Natural killer cell (primary cell): ENCODE results near the gene CACNA1C. TPM values are rescaled to one million over a fixed set of nuclear protein-coding genes. Genes with fewer than 3 reads are reported as not detected.

Experiments
- ATAC-seq, 3 donors: fragments of 150-1000 bp in 2 of 3; fragments of 200-7000 bp in 1 of 3; cut with Tn5 transposase; 1 replicate in 1 of 3; 2 replicates in 2 of 3; pipeline ENCODE4 v1.10.0; 2021; ENCODE audit warnings: mild to moderate bottlenecking in 2 of 3, moderate library complexity in 2 of 3
- DNase-seq, 2 donors: peaks; one replicate each; pipeline versions ENCODE4 v3.0.0 to v3.0.0-alpha.2; 2013 to 2021; ENCODE audit warnings: mixed read lengths in 1 of 2
- H3K27ac ChIP-seq: one replicate; pipeline ENCODE4 v1.5.1; 2013; ENCODE audit warnings: mild to moderate bottlenecking, low read length
- H3K27me3 ChIP-seq: one replicate; pipeline ENCODE4 v1.6.1; 2013; ENCODE audit warnings: low read length; ENCODE audit not compliant: control insufficient read depth, insufficient read depth
- H3K36me3 ChIP-seq: one replicate; pipeline ENCODE4 v1.6.1; 2013; ENCODE audit warnings: low read length; ENCODE audit not compliant: control insufficient read depth, insufficient read depth
- H3K4me1 ChIP-seq: one replicate; pipeline ENCODE4 v1.6.1; 2013; ENCODE audit warnings: low read length; ENCODE audit not compliant: control insufficient read depth, insufficient read depth
- H3K4me3 ChIP-seq: one replicate; pipeline ENCODE4 v1.5.1; 2013; ENCODE audit warnings: low read length
- H3K9me3 ChIP-seq: one replicate; pipeline ENCODE4 v1.6.1; 2013; ENCODE audit warnings: low read length; ENCODE audit not compliant: control insufficient read depth, insufficient read depth
- H3K27ac Mint-ChIP-seq, 2 donors: one replicate each; pipeline ENCODE4 v1.8.0; 2022; ENCODE audit warnings: mild to moderate bottlenecking in 2 of 2, mixed read lengths in 2 of 2, moderate library complexity in 1 of 2
- H3K27me3 Mint-ChIP-seq, 2 donors: one replicate each; pipeline ENCODE4 v1.8.0; 2022; ENCODE audit warnings: low read depth in 2 of 2, mixed read lengths in 2 of 2
- H3K36me3 Mint-ChIP-seq: one replicate; pipeline ENCODE4 v1.8.0; 2022; ENCODE audit warnings: mixed read lengths
- H3K4me1 Mint-ChIP-seq, 2 donors: one replicate each; pipeline ENCODE4 v1.8.0; 2022; ENCODE audit warnings: mixed read lengths in 2 of 2
- H3K4me3 Mint-ChIP-seq: one replicate; pipeline ENCODE4 v1.8.0; 2022; ENCODE audit warnings: mild to moderate bottlenecking, moderate library complexity, mixed read lengths
- H3K9me3 Mint-ChIP-seq, 2 donors: one replicate each; pipeline ENCODE4 v1.8.0; 2022; ENCODE audit warnings: mixed read lengths in 2 of 2
- WGBS: methylation state at CpG from one replicate; pipeline ENCODE4 v1.1.7; 2013; ENCODE audit warnings: missing lambda C conversion rate; ENCODE audit not compliant: insufficient coverage; 5-methylcytosine and 5-hydroxymethylcytosine counted together
- intact Hi-C: fragments of 100-400 bp; cut with micrococcal nuclease; formaldehyde crosslinking; loops from one replicate; pipeline ENCODE4 v1.14.2; 2022
- total RNA-seq, 4 donors: library from RNA; stranded (reverse); fragments of 120-200 nt in 1 of 4; gene quantifications; one replicate each; pipeline versions ENCODE4 v1.2.3 to v1.2.4, GENCODE V29; 2013 to 2022
- TF ChIP-seq, protein P1 (sequence below): fragments of 200-600 bp; IDR thresholded peaks from one replicate; pipeline ENCODE4 v1.8.0; 2022; ENCODE audit warnings: antibody characterized with exemption

CACNA1C gene
- total RNA-seq, 3 donors from 2014 or later (not counting 1 experiment from before 2014, with no cell fraction given) = 0.07 to 0.35 (median 0.08) TPM

DNA sequence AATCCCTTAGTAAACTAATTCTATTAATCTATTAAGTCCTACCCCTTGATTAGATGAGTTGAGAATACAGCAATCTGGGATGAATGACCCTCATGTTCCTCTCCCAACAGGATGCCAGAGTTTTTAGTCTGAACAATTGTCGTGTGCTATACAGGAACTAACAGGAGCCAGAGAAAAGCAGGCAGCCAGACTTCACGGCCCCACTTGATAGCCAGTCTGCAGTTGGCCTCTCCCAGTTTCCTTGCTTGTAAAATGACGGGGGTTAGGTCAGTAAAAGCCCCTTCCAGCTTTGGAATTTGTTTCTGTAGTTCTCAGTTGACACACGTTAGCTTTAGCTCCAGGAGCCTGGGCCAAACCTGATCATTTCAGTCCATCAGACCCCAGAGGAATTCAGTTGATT, 475.2 kb downstream of the CACNA1C start:
- no peaks in the 10 kb centered on the region for H3K36me3 Mint-ChIP-seq
- ATAC-seq (no peak), DNase-seq (no peak)
- no peaks in the 10 kb centered on the region for H3K4me1 Mint-ChIP-seq
- H3K9me3 Mint-ChIP-seq = no peaks in the 10 kb centered on the region
- H3K27me3 Mint-ChIP-seq = peaks cover 8 to 21% of the 10 kb centered on the region in 2 donors
- H3K27me3 ChIP-seq = no peaks in the 10 kb centered on the region
- H3K9me3 ChIP-seq = no peaks in the 10 kb centered on the region
- TF ChIP-seq, protein P1, sequence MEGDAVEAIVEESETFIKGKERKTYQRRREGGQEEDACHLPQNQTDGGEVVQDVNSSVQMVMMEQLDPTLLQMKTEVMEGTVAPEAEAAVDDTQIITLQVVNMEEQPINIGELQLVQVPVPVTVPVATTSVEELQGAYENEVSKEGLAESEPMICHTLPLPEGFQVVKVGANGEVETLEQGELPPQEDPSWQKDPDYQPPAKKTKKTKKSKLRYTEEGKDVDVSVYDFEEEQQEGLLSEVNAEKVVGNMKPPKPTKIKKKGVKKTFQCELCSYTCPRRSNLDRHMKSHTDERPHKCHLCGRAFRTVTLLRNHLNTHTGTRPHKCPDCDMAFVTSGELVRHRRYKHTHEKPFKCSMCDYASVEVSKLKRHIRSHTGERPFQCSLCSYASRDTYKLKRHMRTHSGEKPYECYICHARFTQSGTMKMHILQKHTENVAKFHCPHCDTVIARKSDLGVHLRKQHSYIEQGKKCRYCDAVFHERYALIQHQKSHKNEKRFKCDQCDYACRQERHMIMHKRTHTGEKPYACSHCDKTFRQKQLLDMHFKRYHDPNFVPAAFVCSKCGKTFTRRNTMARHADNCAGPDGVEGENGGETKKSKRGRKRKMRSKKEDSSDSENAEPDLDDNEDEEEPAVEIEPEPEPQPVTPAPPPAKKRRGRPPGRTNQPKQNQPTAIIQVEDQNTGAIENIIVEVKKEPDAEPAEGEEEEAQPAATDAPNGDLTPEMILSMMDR = no peak
- no peak overlapping the region for H3K27ac Mint-ChIP-seq
- no peaks in the 10 kb centered on the region for H3K36me3 ChIP-seq
- WGBS = 87% methylated on average over 4 of the region's 4 CpGs
- intact Hi-C loops = no loop called here
- no peaks in the 10 kb centered on the region for H3K4me1 ChIP-seq
- no peak overlapping the region for H3K27ac ChIP-seq
- no peak overlapping the region for H3K4me3 Mint-ChIP-seq
- no peak overlapping the region for H3K4me3 ChIP-seq

DNA sequence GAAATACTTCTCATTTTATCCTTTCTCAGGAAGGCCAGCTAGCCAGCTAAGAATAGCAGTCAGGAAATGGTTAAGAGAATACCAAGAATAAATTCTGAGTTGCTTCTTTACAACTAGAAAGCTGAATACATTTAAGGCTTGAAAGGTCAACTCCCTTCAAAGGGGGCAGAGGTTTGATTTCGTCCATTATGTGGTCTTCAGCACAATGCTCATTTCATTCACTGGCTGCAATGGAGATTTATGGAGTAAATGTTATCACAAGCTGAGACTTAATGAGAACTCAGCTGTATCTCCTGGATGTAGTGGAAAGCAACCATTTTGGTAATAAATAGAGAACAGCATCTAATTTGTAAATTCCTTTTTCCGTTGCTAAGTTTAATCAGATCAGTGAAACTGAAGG, 477.0 kb downstream of the CACNA1C start:
- TF ChIP-seq, protein P1 = no peak
- H3K27ac ChIP-seq = no peak overlapping the region

DNA sequence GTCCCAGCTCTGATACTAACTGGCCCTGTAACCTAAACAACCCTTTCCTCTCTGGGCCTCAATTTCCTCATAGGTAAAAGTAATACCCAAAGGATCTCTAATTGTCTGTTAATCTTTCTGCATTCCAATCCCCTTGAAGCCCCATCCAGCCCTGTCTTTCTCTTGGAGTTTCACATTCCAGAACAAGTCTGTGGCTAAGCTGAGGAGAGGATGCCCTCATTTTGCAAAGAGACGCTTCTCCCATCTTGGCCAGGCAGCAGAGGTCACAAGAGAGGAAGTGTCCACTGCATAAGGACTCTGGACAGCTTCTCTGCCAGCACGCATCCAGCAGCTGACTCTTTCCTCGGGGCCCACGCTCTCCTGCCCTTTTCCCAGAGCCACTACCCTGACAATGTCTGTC, 478.6 kb downstream of the CACNA1C start:
- H3K4me1 Mint-ChIP-seq = no peaks in the 10 kb centered on the region
- intact Hi-C loops = no loop called here
- H3K36me3 Mint-ChIP-seq = no peaks in the 10 kb centered on the region
- H3K27me3 Mint-ChIP-seq = peaks cover 0 to 14% of the 10 kb centered on the region in 2 donors
- DNase-seq = no peak
- H3K4me3 ChIP-seq = no peak overlapping the region
- H3K27ac ChIP-seq = no peak overlapping the region
- no peak for ATAC-seq
- H3K36me3 ChIP-seq = no peaks in the 10 kb centered on the region
- H3K4me3 Mint-ChIP-seq = no peak overlapping the region
- no peaks in the 10 kb centered on the region for H3K9me3 ChIP-seq
- H3K27me3 ChIP-seq = no peaks in the 10 kb centered on the region
- WGBS = 91% methylated on average over 4 of the region's 4 CpGs
- no peaks in the 10 kb centered on the region for H3K4me1 ChIP-seq
- TF ChIP-seq, protein P1 = no peak
- H3K9me3 Mint-ChIP-seq = no peaks in the 10 kb centered on the region
- H3K27ac Mint-ChIP-seq = no peak overlapping the region

More for the DNA sequence above, 477.0 kb downstream of the CACNA1C start:
- Mint-ChIP-seq H3K27me3 (peaks cover 3 to 14% of the 10 kb centered on the region in 2 donors), H3K4me3 (no peak overlapping the region), H3K36me3 (no peaks in the 10 kb centered on the region), H3K27ac (no peak overlapping the region), H3K9me3 (no peaks in the 10 kb centered on the region), H3K4me1 (no peaks in the 10 kb centered on the region)
- no peaks in the 10 kb centered on the region for H3K27me3 ChIP-seq
- intact Hi-C loops = no loop called here
- H3K36me3 ChIP-seq = no peaks in the 10 kb centered on the region
- H3K9me3 ChIP-seq = no peaks in the 10 kb centered on the region
- WGBS = 68% methylated on average over 2 of the region's 2 CpGs
- H3K4me3 ChIP-seq = no peak overlapping the region
- ATAC-seq (no peak), DNase-seq (no peak)
- H3K4me1 ChIP-seq = no peaks in the 10 kb centered on the region

DNA sequence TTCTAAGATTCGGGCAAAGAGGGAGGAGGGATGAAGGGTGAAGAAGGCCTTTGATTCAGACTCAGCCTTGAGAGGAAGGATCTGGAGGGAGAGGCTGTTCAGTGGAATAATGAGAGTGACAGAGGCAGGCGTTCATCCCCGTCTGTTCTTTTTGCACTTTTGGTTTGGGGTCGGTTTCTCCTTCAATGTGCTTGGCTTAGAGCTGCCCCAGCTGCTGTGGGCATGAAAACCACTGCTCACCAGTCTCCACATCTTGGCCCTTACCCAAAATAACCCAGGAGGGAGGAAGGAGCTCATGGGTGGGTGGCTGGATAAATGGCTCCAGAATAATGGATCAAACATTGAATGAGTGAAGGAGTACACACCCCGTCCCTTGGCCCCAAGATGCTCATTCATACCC, 480.2 kb downstream of the CACNA1C start:
- Mint-ChIP-seq H3K27ac (no peak overlapping the region), H3K9me3 (no peaks in the 10 kb centered on the region)
- 47% methylated on average over 5 of the region's 5 CpGs for WGBS

More for the DNA sequence above, 480.2 kb downstream of the CACNA1C start:
- intact Hi-C loops = no loop called here
- Mint-ChIP-seq H3K27me3 (peaks cover 0 to 14% of the 10 kb centered on the region in 2 donors), H3K4me1 (no peaks in the 10 kb centered on the region), H3K4me3 (no peak overlapping the region), H3K36me3 (no peaks in the 10 kb centered on the region)
- Histone ChIP-seq H3K4me3 (no peak overlapping the region), H3K36me3 (no peaks in the 10 kb centered on the region), H3K27me3 (no peaks in the 10 kb centered on the region), H3K27ac (no peak overlapping the region), H3K9me3 (no peaks in the 10 kb centered on the region), H3K4me1 (no peaks in the 10 kb centered on the region)
- TF ChIP-seq, protein P1 = no peak
- ATAC-seq (no peak), DNase-seq (no peak)
